ENCODE data around the gene FAM53B. TPM values are rescaled to one million over a fixed set of nuclear protein-coding genes. Genes with fewer than 3 reads are reported as not detected.
A peak's percentile ranks its signal among the peaks of the same experiment; 100 is the strongest.

The FAM53B gene
- total and polyA plus RNA-seq, 3 experiments from 2014 or later = 28.8 to 41.6 (median 29.2) TPM

GRCh38 chr10:124741922-124742412 is 2.2 kb downstream of the FAM53B start:
- peak overlapping the region; percentile 95 to 100 (median 98) for H3K4me3 Mint-ChIP-seq
- H3K9me3 Mint-ChIP-seq = no peaks in the 10 kb centered on the region
- Histone ChIP-seq H3K27ac (ENCODE audit: low read depth, low read length) (peak overlapping the region; percentile 53), H3K27me3 (ENCODE audit: insufficient read depth, low read length, poor library complexity, severe bottlenecking) (no peaks in the 10 kb centered on the region), H3K4me3 (ENCODE audit: low read length) (peak overlapping the region; percentile 74), H3K4me1 (ENCODE audit: insufficient read depth, low read length) (peaks cover 66% of the 10 kb centered on the region), H3K36me3 (ENCODE audit: insufficient read depth, low read length) (no peaks in the 10 kb centered on the region), H3K9me3 (ENCODE audit: low read length) (no peaks in the 10 kb centered on the region)
- POLR2A ChIA-PET = interaction anchor here (0.6 to 3.6 kb wide), 14 partner anchors 9 to 202 kb away, joined by 3 to 33 read pairs (median 6); no protein-coding TSS in a partner anchor
- peak in 1 of 5 donors; percentile 56 for DNase-seq
- peaks cover 0 to 14% (median 0%) of the 10 kb centered on the region in 3 donors for H3K36me3 Mint-ChIP-seq
- H3K27ac Mint-ChIP-seq = peak overlapping the region; percentile 89 to 98 (median 96)
- H3K4me1 Mint-ChIP-seq = peaks cover 66 to 72% (median 71%) of the 10 kb centered on the region in 3 donors
- peaks cover 0 to 1% of the 10 kb centered on the region in 2 donors for H3K27me3 Mint-ChIP-seq
- CTCF ChIA-PET = interaction anchor here (1.0 to 17.4 kb wide), 42 partner anchors 8 to 280 kb away, joined by 3 to 397 read pairs (median 10); partner anchors contain the start of gene LHPP

- peak overlapping the region; percentile 74 for H3K4me3 ChIP-seq (ENCODE audit: low read length)
- ChIA-PET POLR2A (interaction anchor here (0.6 to 3.6 kb wide), 16 partner anchors 8 to 201 kb away, joined by 3 to 33 read pairs (median 6); no protein-coding TSS in a partner anchor), CTCF (interaction anchor here (0.8 to 17.4 kb wide), 43 partner anchors 8 to 280 kb away, joined by 3 to 397 read pairs (median 10); partner anchors contain the start of gene LHPP)
- no peaks in the 10 kb centered on the region for H3K36me3 ChIP-seq (ENCODE audit: insufficient read depth, low read length)
- H3K27ac ChIP-seq (ENCODE audit: low read depth, low read length) = peak overlapping the region; percentile 53
- H3K9me3 ChIP-seq (ENCODE audit: low read length) = no peaks in the 10 kb centered on the region
- peak overlapping the region; percentile 89 to 98 (median 96) for H3K27ac Mint-ChIP-seq
- H3K27me3 ChIP-seq (ENCODE audit: insufficient read depth, low read length, poor library complexity, severe bottlenecking) = no peaks in the 10 kb centered on the region
- H3K4me1 ChIP-seq (ENCODE audit: insufficient read depth, low read length) = peaks cover 72% of the 10 kb centered on the region
- peak overlapping the region; percentile 95 to 100 (median 98) for H3K4me3 Mint-ChIP-seq
- no peaks in the 10 kb centered on the region for H3K9me3 Mint-ChIP-seq
- peaks cover 70 to 77% (median 77%) of the 10 kb centered on the region in 3 donors for H3K4me1 Mint-ChIP-seq
- H3K27me3 Mint-ChIP-seq = peaks cover 0 to 1% of the 10 kb centered on the region in 2 donors
- peak; percentile 69 to 82 (median 71) for DNase-seq
- peaks cover 0 to 17% (median 0%) of the 10 kb centered on the region in 3 donors for H3K36me3 Mint-ChIP-seq
Observed at GRCh38 chr10:124741281-124741921, 2.8 kb downstream of the FAM53B start.

GRCh38 chr10:124740369-124741280 is 3.6 kb downstream of the FAM53B start:
- ChIA-PET POLR2A (interaction anchor here (0.6 to 3.6 kb wide), 14 partner anchors 7 to 200 kb away, joined by 3 to 33 read pairs (median 6); no protein-coding TSS in a partner anchor), CTCF (interaction anchor here (0.8 to 17.4 kb wide), 41 partner anchors 11 to 279 kb away, joined by 3 to 397 read pairs (median 10); partner anchors contain the start of gene LHPP)
- peaks cover 0 to 1% of the 10 kb centered on the region in 2 donors for H3K27me3 Mint-ChIP-seq
- no peaks in the 10 kb centered on the region for H3K9me3 Mint-ChIP-seq
- Histone ChIP-seq H3K27ac (ENCODE audit: low read depth, low read length) (peak overlapping the region; percentile 53), H3K4me3 (ENCODE audit: low read length) (peak overlapping the region; percentile 74), H3K9me3 (ENCODE audit: low read length) (no peaks in the 10 kb centered on the region), H3K4me1 (ENCODE audit: insufficient read depth, low read length) (peaks cover 79% of the 10 kb centered on the region), H3K36me3 (ENCODE audit: insufficient read depth, low read length) (no peaks in the 10 kb centered on the region), H3K27me3 (ENCODE audit: insufficient read depth, low read length, poor library complexity, severe bottlenecking) (no peaks in the 10 kb centered on the region)
- H3K27ac Mint-ChIP-seq = peak overlapping the region; percentile 89 to 98 (median 96)
- no peak for DNase-seq
- H3K4me3 Mint-ChIP-seq = peak overlapping the region; percentile 95 to 100 (median 98)
- H3K36me3 Mint-ChIP-seq = peaks cover 0 to 20% (median 0%) of the 10 kb centered on the region in 3 donors
- H3K4me1 Mint-ChIP-seq = peaks cover 78 to 84% (median 82%) of the 10 kb centered on the region in 3 donors

GRCh38 chr10:124739986-124740368 is 4.2 kb downstream of the FAM53B start:
- DNase-seq = no peak
- Histone ChIP-seq H3K4me3 (ENCODE audit: low read length) (peak overlapping the region; percentile 74), H3K27ac (ENCODE audit: low read depth, low read length) (peak overlapping the region; percentile 27), H3K4me1 (ENCODE audit: insufficient read depth, low read length) (peaks cover 79% of the 10 kb centered on the region), H3K9me3 (ENCODE audit: low read length) (no peaks in the 10 kb centered on the region), H3K36me3 (ENCODE audit: insufficient read depth, low read length) (no peaks in the 10 kb centered on the region), H3K27me3 (ENCODE audit: insufficient read depth, low read length, poor library complexity, severe bottlenecking) (no peaks in the 10 kb centered on the region)
- H3K27ac Mint-ChIP-seq = peak overlapping the region; percentile 89 to 98 (median 96)
- H3K4me3 Mint-ChIP-seq = peak overlapping the region; percentile 95 to 100 (median 98)
- ChIA-PET POLR2A (interaction anchor here (0.6 to 3.6 kb wide), 6 partner anchors 21 to 200 kb away, joined by 3 to 33 read pairs (median 5); no protein-coding TSS in a partner anchor), CTCF (interaction anchor here (0.8 to 17.4 kb wide), 16 partner anchors 10 to 210 kb away, joined by 3 to 397 read pairs (median 24); no protein-coding TSS in a partner anchor)
- H3K4me1 Mint-ChIP-seq = peaks cover 78 to 84% (median 82%) of the 10 kb centered on the region in 3 donors
- peaks cover 0 to 24% (median 0%) of the 10 kb centered on the region in 3 donors for H3K36me3 Mint-ChIP-seq
- no peaks in the 10 kb centered on the region for H3K9me3 Mint-ChIP-seq
- peaks cover 0 to 1% of the 10 kb centered on the region in 2 donors for H3K27me3 Mint-ChIP-seq

- ChIA-PET CTCF (interaction anchor here (0.8 to 17.4 kb wide), 14 partner anchors 9 to 209 kb away, joined by 3 to 397 read pairs (median 26); no protein-coding TSS in a partner anchor), POLR2A (interaction anchor here (1.0 to 3.6 kb wide), 4 partner anchors 21 to 199 kb away, joined by 3 to 33 read pairs (median 11); no protein-coding TSS in a partner anchor)
- no peaks in the 10 kb centered on the region for H3K36me3 ChIP-seq (ENCODE audit: insufficient read depth, low read length)
- peak overlapping the region; percentile 74 for H3K4me3 ChIP-seq (ENCODE audit: low read length)
- H3K27ac ChIP-seq (ENCODE audit: low read depth, low read length) = peak overlapping the region; percentile 27
- H3K4me1 Mint-ChIP-seq = peaks cover 81 to 86% (median 84%) of the 10 kb centered on the region in 3 donors
- peaks cover 82% of the 10 kb centered on the region for H3K4me1 ChIP-seq (ENCODE audit: insufficient read depth, low read length)
- H3K27ac Mint-ChIP-seq = peak overlapping the region; percentile 89 to 98 (median 96)
- no peaks in the 10 kb centered on the region for H3K27me3 ChIP-seq (ENCODE audit: insufficient read depth, low read length, poor library complexity, severe bottlenecking)
- no peaks in the 10 kb centered on the region for H3K9me3 ChIP-seq (ENCODE audit: low read length)
- H3K9me3 Mint-ChIP-seq = no peaks in the 10 kb centered on the region
- H3K27me3 Mint-ChIP-seq = peaks cover 0 to 1% of the 10 kb centered on the region in 2 donors
- H3K4me3 Mint-ChIP-seq = peak overlapping the region; percentile 95 to 100 (median 98)
- no peak for DNase-seq
- peaks cover 0 to 24% (median 2%) of the 10 kb centered on the region in 3 donors for H3K36me3 Mint-ChIP-seq
Observed at GRCh38 chr10:124739119-124739921, 4.9 kb downstream of the FAM53B start.

- H3K36me3 Mint-ChIP-seq = peaks cover 0 to 26% (median 3%) of the 10 kb centered on the region in 3 donors
- no peak overlapping the region for H3K27ac ChIP-seq (ENCODE audit: low read depth, low read length)
- H3K4me1 ChIP-seq (ENCODE audit: insufficient read depth, low read length) = peaks cover 91% of the 10 kb centered on the region
- no peaks in the 10 kb centered on the region for H3K9me3 Mint-ChIP-seq
- H3K4me1 Mint-ChIP-seq = peaks cover 90 to 95% (median 93%) of the 10 kb centered on the region in 3 donors
- H3K36me3 ChIP-seq (ENCODE audit: insufficient read depth, low read length) = no peaks in the 10 kb centered on the region
- no peaks in the 10 kb centered on the region for H3K9me3 ChIP-seq (ENCODE audit: low read length)
- H3K4me3 Mint-ChIP-seq = peak overlapping the region; percentile 15 to 100 (median 95)
- DNase-seq = no peak
- H3K27me3 ChIP-seq (ENCODE audit: insufficient read depth, low read length, poor library complexity, severe bottlenecking) = no peaks in the 10 kb centered on the region
- no peak overlapping the region for H3K4me3 ChIP-seq (ENCODE audit: low read length)
- H3K27ac Mint-ChIP-seq = peak overlapping the region; percentile 89 to 98 (median 96)
- no peaks in the 10 kb centered on the region for H3K27me3 Mint-ChIP-seq
- ChIA-PET CTCF (interaction anchor here (1.9 to 17.4 kb wide), 4 partner anchors 8 to 208 kb away, joined by 6 to 397 read pairs (median 78); no protein-coding TSS in a partner anchor), POLR2A (interaction anchor here (0.6 kb wide), 1 partner anchor 12 kb away, joined by 4 read pairs; no protein-coding TSS in a partner anchor)
Observed at GRCh38 chr10:124738441-124738840, 5.7 kb downstream of the FAM53B start.

Measured in CD8-positive, alpha-beta memory T cell (primary cell).